Astrocyte (in vitro differentiated cells and primary cell): ENCODE data around the gene LIN7B.

Experiments used
- EZH2 ChIP-seq: IDR thresholded peaks from 2 replicates; pipeline ENCODE4 v1.6.1; 2012; ENCODE audit warnings: mild to moderate bottlenecking, low read length, inconsistent platforms; ENCODE audit not compliant: insufficient read depth
- TF ChIP-seq, protein P1 (sequence below): IDR thresholded peaks from 2 replicates; pipeline ENCODE4 v1.5.1; 2011; ENCODE audit warnings: low read depth, mild to moderate bottlenecking, inconsistent platforms, low read length, moderate library complexity; ENCODE audit not compliant: insufficient read depth

DNA sequence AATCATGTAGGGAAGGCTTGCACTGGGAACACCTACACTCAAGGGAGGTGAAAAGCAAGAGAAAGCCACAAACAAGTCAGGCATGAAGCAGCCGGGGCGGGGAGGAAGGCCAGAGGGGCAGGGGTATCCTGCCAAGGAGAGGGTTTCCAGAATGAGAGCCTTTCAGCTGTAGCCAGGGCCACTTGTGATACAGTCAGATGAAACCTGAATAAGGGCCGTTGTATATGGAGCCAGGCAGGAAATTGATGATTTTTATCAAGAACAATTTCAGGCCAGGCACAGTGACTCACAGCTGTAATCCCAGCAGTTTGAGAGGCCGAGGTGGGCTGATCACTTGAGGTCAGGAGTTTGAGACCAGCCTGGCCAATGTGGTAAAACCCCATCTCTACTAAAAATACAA is 47.8 kb downstream of the LIN7B start:
- TF ChIP-seq, protein P1, sequence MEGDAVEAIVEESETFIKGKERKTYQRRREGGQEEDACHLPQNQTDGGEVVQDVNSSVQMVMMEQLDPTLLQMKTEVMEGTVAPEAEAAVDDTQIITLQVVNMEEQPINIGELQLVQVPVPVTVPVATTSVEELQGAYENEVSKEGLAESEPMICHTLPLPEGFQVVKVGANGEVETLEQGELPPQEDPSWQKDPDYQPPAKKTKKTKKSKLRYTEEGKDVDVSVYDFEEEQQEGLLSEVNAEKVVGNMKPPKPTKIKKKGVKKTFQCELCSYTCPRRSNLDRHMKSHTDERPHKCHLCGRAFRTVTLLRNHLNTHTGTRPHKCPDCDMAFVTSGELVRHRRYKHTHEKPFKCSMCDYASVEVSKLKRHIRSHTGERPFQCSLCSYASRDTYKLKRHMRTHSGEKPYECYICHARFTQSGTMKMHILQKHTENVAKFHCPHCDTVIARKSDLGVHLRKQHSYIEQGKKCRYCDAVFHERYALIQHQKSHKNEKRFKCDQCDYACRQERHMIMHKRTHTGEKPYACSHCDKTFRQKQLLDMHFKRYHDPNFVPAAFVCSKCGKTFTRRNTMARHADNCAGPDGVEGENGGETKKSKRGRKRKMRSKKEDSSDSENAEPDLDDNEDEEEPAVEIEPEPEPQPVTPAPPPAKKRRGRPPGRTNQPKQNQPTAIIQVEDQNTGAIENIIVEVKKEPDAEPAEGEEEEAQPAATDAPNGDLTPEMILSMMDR: no peak
- no peak for TF ChIP-seq EZH2
